HG02759 (cell line): ENCODE measurements around the gene KHDC4.
"Not testable (repeated sequence)": the region's sequence is repeated elsewhere in the genome, so short reads cannot be mapped to it uniquely, and the experiment has no call there.

Experiments
- ATAC-seq: cut with Tn5 transposase; IDR thresholded peaks from one replicate; pipeline ENCODE4 v1.9.1; 2021; ENCODE audit warnings: mild to moderate bottlenecking, moderate library complexity; ENCODE audit not compliant: unreplicated experiment

The KHDC4 gene

DNA sequence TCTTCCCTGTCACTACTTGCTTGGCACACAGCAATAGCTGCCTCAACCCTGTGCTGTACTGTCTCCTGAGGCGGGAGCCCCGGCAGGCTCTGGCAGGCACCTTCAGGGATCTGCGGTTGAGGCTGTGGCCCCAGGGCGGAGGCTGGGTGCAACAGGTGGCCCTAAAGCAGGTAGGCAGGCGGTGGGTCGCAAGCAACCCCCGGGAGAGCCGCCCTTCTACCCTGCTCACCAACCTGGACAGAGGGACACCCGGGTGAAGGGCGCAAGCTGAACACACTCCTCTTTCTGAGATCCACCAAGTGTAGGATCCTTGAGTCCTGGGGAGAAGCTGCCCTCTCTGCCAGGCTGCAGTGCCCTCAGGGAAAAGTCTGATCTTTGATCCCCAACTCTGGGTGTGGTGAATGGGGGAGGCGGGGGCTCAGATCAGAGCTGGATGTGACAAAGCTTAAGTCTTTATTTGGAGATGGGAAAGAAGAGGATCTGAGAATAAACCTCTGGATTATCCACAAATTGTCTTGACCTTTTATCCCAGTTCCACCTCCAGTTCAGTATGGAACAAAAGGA is 8.4 kb upstream of the KHDC4 start:
- no peak for ATAC-seq

DNA sequence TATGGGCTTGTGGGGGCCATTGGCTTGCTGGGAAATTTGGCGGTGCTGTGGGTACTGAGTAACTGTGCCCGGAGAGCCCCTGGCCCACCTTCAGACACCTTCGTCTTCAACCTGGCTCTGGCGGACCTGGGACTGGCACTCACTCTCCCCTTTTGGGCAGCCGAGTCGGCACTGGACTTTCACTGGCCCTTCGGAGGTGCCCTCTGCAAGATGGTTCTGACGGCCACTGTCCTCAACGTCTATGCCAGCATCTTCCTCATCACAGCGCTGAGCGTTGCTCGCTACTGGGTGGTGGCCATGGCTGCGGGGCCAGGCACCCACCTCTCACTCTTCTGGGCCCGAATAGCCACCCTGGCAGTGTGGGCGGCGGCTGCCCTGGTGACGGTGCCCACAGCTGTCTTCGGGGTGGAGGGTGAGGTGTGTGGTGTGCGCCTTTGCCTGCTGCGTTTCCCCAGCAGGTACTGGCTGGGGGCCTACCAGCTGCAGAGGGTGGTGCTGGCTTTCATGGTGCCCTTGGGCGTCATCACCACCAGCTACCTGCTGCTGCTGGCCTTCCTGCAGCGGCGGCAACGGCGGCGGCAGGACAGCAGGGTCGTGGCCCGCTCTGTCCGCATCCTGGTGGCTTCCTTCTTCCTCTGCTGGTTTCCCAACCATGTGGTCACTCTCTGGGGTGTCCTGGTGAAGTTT is 7.8 kb upstream of the KHDC4 start:
- ATAC-seq, result no peak

DNA sequence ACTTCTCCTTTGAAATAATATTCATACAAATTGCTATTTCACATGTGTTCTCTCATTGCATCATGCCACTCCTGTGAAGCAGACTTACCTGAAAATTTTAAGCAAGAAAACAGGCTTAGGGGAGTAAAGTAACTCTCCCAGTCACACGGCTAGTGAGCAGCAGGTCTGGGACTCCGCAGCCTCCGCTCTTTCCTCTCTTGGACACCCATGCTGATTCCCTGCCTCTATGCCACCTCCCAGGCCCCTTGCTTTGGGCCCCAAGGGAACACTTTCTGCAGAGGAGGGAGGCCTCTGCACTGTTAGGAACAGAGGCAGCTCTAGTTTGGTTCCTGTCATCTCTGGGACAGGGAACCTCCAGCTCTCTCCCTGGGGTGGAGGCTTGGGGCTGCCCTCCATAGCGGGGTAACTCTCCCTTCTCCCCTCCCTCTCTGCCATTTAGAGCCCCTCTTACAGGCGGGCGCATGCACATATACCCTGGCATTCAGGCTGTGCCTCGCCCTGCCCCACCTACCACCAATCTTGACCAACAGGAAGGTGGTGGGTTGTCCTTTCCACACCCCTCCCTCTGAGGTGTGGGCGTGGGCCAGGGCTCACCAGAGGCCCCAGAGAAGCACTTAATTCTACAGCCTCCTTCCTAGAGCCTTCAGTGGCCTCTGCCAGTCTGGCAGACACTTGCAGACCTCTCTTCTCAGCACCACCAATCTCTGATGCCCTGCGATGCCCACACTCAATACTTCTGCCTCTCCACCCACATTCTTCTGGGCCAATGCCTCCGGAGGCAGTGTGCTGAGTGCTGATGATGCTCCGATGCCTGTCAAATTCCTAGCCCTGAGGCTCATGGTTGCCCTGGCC is 7.0 kb upstream of the KHDC4 start, which contains the start of gene RXFP4:
TSS of gene RXFP4 (plus strand) at position 646 of the 852 bp plus-strand sequence. CDS start at position 718, 72 bp downstream.
- no peak for ATAC-seq

DNA sequence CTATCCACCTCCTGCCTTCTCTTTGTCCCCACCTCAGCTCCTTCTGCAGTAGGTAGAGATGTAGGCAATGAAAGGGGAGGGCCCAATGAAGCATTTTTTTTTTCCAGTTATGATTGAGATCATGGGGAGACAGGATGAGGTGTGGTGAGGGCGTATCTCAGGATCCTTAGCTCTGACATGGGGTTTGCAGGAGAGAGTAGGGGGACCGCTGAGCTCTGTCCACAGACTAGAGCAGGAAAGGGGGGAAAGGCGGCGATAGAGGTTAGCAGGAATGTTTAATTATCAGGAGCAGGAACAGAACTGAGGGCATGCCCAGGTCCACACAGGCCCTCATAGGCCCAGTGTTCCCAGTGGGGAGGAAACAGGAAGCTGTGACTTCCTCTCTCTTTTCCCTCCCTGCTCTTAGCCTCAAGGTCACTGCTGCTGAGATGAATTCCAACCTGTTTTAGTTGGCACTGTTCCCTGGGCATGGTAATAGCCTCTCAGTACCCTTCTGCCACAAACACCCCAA is 6.3 kb upstream of the KHDC4 start:
- ATAC-seq, result no peak

DNA sequence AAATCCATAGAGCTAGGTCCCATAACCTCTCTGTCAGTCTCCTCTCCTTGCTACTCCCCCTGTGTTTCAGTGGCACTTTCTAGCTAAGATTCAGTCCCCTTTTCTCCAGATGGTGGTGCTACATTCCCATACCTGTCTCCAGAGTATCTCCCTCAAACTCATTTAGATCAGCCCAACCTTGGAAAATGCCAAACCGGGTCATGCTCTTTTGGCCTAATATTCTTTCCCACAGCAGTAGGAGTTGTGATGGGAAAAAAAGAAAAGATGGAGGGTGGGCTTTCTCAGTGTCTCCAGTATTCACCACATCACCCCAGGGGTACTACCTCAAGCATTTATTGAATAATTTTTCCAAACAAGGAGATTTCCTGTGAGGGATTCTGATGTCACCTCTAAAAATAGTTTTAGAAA is 4.0 kb upstream of the KHDC4 start:
- no peak for ATAC-seq

DNA sequence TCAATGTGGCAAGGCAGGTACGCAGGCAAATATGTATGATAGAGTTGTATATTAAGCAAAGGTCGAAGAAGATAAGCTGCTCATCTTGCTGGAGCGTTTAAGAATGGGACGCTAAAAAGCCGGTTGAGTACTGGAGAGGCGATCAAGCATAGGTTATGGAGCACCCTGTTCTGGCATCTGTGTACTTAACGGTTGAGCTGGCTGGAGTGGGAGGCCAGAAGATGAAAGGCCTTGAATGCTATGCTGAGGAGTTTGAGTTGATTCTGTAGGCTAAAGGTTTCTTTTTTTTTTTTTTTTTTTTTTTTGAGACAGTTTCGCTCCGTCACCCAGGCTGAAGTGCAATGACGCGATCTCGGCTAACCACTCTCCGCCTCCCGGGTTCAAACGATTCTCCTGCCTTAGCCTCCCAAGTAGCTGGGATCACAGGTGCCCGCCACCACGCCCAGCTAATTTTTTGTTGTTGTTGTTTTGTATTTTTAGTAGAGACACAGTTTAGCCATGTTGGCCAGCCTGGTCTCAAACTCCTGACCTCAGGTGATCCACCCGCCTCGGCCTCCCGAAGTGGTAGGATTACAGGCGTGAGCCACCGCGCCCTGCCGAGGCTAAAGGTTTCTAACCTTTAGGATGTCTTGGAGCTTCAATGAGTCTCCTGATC is 850 bp upstream of the KHDC4 start:
- ATAC-seq, result no peak

DNA sequence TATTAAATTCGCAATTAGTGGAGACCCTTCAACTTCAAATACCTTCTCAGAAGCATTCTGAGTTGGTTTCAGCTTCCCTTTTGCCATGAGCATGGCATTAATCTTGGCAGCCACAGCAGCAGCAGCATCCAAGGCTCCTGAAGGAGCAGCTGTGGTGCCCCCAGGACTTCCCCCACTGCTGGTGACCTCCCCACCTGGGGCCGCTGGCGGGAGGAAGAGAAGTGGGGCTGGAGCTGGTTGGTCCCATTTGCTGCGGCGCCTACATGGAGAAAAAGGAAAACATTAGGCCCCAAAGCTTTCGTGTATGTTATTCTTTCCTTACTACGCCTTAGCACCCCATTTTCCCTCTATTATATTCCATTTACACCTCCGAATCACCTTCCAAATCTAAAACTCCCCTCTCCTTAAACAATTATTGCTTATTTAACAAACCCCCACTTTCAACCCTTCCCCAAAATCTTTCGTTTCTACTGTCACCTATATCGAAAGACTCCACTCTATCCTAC is 569 bp downstream of the KHDC4 start:
- no peak for ATAC-seq

DNA sequence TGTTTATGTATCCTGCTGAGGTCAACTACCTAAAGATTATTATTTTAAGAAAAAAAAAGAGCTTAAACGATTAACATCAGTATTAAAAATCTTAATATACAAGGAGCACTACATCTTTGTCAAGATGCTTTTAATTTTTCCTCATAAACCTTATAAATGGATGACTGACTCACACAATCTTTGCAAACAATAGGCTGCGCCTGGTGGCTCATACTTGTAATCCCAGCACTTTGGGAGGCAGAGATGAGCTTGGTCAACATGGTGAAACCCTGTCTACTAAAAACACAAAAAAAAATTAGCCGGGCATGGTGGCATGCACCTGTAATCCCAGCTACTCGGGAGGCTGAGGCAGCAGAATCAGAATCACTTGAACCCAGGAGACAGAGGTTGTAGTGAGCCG is 1.7 kb downstream of the KHDC4 start:
- no peak for ATAC-seq

DNA sequence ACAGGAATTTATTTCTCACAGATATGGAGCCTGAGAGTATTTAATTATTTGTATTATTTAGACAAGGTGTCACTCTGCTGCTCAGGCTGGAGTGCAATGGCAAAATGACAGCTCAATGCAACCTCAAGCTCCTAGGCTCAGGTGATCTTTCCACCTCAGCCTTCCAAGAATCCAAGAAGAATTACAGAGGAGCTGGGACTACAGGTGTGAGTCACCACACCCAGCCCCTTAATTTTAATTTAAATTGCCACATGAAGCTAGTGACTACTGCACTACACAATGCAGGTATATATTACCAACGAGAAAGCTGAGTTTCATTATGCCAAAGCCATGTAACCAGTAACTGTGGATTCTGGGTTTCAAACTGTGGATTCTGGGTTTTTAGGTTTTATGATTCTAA is 2.1 kb downstream of the KHDC4 start:
- no peak for ATAC-seq

DNA sequence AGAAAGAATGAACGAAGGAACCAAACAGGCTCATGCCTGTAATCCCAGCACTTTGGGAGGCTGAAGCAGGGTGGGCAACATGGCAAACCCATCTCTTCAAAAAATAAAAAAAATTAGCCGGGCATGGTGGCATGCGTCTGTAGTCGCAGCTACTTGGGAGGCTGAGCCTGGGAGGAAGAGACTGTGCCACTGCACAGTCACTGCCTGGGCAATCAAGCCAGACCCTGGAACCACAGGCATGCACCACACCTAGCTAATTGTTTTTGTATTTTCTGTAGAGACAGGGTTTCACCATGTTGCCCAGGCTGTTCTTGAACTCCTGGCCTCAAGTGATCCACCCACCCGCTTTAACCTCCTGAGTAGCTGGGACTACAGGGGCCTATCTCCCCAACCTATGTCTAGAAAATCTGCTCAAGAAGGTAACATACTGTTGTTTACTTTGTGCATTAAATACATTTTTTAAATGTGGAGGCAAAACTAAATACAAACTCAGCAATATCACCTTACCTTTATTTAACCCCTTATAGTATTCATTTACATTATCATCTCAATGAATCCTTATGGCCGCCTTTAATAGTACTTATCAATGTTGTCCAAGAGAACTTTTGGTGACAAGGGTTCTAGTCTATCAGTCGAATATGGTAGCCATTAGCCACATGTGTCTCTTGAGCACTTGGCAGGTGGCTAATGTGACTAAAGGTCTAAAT is 2.7 kb downstream of the KHDC4 start:
- ATAC-seq, result no peak

DNA sequence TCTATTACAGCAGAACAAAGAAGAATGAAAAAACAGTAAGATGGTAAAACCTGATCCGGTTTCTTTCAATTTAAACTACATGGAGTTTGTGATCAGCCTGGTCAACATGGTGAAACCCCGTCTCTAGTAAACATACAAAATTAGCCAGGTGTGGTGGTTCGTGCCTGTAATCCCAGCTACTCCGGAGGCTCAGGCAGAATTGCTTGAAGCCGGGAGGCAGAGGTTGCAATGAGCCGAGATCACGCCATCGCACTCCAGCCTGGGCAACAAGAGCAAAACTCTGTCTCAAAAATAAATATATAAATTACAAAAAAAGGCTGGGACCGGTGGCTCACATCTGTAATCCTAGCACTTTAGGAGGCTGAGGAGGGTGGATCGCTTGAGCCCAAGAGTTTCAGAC is 3.5 kb downstream of the KHDC4 start:
- ATAC-seq, result not testable (repeated sequence)

DNA sequence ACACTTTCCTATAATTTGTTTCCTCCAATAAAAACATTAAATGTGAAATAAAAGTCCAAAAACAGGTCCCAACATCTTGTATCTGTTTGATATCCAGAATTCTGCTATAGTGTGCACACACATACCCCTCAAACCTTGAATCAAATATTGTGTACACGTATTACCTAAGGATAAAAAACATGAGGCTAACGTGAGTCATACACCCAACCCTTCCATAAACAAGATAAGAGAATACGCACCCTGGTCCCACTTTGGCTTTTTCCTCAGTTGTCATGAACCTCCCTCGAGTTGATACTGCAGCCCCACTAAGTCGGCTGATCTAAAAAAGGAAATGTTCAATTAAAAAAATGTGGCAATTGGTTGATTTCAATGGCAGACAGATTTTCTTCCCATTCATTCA is 5.2 kb downstream of the KHDC4 start:
- no peak for ATAC-seq

DNA sequence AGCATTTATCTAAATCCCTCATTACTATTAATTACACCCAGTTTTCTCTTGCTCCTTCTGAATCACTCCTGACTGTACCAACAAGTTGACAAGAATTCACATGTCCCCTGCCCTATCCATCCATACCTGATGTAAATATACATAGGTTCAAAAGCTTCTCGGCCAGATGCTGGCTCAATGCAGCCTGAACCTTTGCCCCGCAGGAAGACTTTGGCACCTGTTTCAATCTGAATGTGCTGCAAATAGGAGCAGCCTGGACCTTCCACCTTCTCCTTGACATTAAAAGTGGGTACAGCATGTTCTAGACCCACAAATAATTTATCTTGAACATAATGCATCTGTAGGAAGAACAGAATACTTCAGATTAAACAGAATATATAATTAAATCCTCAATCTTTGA is 8.7 kb downstream of the KHDC4 start:
- no peak for ATAC-seq

DNA sequence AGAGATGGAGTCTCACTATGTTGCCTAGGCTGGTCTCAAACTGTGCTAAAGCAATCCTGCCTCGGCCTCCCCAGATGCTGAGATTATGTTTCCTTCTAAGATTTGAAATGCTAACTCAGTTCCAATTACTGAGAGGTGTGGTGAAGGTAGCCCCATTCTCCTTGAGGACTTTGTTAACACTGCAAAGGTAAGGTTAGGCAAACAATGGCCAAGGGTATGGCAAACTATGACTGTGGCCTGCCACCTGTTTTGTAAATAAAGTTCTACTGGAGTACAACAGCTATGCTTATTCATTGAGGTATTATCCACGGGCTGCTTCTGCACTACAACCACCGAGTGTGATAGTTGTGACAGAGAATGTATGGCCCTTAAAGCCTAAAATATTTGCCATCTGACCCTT is 13.5 kb downstream of the KHDC4 start:
- no peak for ATAC-seq

DNA sequence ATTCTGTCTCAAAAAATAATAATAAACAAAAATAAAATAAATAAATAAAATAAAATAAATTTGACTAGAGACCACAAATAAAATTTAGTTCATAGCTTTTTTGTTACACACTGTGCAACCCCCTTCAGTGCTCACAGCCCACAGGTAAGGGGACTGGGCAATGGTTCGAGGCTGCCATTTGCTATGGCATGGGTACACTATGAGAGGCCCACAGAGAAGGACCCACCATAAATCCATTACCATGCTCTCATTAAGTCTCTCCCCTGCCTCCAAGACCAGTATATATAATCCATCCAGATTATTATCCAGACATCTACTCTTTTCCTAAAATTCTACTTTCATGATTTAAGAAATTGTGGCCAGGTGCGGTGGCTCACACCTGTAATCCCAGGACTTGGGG is 14.4 kb downstream of the KHDC4 start:
- no peak for ATAC-seq

DNA sequence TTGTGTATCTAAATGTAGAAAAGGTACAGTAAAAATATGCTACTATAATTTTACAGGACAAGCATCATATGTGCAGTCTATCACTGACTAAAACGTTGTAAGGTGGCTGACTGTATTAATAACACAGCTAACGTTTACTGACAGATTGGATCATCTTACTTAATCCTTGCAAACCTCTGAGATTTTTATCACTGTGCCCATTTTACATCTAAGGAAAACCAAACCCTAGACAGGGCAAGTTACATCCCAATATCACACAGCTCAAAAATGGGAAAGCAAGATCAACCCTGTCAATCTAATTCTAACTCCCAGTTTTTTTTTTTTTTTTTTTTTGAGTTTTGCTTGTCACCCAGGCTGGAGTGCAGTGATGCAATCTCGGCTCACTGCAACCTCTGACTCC is 15.6 kb downstream of the KHDC4 start:
- no peak for ATAC-seq

DNA sequence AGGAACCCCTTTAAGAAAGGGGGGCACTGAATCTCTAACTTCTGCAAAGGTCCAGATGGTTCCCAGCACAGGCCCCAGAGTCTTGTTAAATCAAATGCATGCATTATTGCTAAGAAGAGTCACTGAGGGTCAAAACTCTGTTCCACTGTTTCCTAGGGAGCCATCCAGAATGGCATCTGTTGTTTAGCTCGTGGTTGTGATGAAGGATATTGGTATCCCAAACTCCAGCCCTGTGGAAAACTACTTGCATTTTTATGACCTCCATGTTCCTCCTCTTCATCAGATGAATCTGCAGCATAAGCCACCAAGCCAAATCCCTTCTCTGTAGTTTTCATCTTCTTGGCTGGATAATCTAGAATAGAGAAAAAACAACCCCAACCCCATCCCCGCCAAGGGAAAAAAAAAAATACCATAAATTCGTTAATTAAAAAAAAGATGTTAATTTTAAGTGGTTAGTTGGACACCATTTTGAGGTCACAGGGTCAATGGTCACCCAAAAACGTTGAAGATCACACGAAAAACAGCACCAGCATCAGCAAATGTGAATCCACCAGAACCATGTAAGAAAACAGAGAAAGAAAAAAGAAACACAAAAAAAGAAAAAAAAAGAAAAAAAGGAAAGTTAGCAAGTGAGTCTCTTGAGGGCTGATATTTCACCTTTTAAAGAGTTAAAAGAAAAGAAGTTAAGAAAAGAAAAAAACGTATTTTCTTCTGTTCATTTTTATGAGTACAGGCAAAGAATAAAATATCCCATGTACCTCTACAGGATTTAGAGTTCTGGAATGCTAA is 20.1 kb downstream of the KHDC4 start:
- ATAC-seq, result no peak

DNA sequence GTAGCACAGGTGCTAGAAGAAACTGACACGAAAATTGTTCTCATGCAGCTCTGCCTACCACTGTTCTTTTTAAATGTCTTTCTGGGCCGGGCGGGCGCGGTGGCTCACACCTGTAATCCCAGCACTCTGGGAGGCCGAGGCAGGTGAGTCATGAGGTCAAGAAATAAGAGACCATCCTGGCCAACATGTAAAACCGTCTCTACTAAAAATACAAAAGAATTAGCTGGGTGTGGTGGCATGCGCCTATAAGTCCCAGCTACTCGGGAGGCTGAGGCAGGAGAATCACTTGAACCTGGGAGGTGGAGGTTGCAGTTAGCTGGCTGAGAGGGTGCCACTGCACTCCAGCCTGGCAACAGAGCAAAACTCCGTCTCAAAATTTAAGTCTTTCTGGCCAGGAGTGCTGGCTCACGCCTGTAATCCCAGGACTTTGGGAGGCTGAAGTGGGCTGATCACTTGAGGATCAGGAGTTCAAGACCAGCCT is 22.1 kb downstream of the KHDC4 start:
- ATAC-seq, result no peak
